SK-N-SH (cell line): Measurements from ENCODE around the gene CD68.

ENCODE experiments used
- RAD21 ChIP-seq: IDR thresholded peaks from 2 replicates; pipeline ENCODE4 v1.6.1; 2012; ENCODE audit warnings: mild to moderate bottlenecking, low read length
- SIN3A ChIP-seq: IDR thresholded peaks from 2 replicates; pipeline ENCODE4 v1.6.1; 2012; ENCODE audit warnings: low read depth, mild to moderate bottlenecking, low read length, moderate library complexity, borderline replicate concordance

- no peak for TF ChIP-seq SIN3A
- TF ChIP-seq RAD21: no peak
Observed at GRCh38 chr17:7550344-7550743, 29.1 kb upstream of the CD68 start.
